Lower lobe of right lung (tissue), 2 donors: ENCODE measurements around the gene SKP1. TPM values are rescaled to one million over a fixed set of nuclear protein-coding genes. Genes with fewer than 3 reads are reported as not detected.
"Not testable (repeated sequence)": the region's sequence is repeated elsewhere in the genome, so short reads cannot be mapped to it uniquely, and the experiment has no call there.

Experiments used
- ATAC-seq, 2 donors: fragments of 200-7000 bp; cut with Tn5 transposase; one replicate each; pipeline ENCODE4 v1.9.1; 2020 to 2022; ENCODE audit warnings: mild to moderate bottlenecking in 2 of 2, moderate library complexity in 2 of 2
- DNase-seq: peaks from one replicate; pipeline ENCODE4 v3.0.0-alpha.2; 2020
- H3K27ac ChIP-seq: fragments of 200-600 bp; one replicate; pipeline ENCODE4 v1.8.0; 2022
- H3K27me3 ChIP-seq: fragments of 200-600 bp; one replicate; pipeline ENCODE4 v1.8.0; 2022; ENCODE audit warnings: low read depth
- H3K36me3 ChIP-seq: fragments of 200-600 bp; one replicate; pipeline ENCODE4 v1.8.0; 2022; ENCODE audit warnings: mild to moderate bottlenecking
- H3K4me1 ChIP-seq: fragments of 200-600 bp; one replicate; pipeline ENCODE4 v1.8.0; 2022
- H3K4me3 ChIP-seq: fragments of 200-600 bp; one replicate; pipeline ENCODE4 v1.8.0; 2022; ENCODE audit warnings: mild to moderate bottlenecking
- H3K9me3 ChIP-seq: fragments of 200-600 bp; one replicate; pipeline ENCODE4 v1.8.0; 2022
- intact Hi-C: fragments of 100-400 bp; cut with DNase I; formaldehyde crosslinking; loops from one replicate; pipeline ENCODE4 v1.11.0; 2022
- total RNA-seq: library from RNA; stranded (reverse); fragmentation: NEBNext Ultra II Directional; extraction: Animal tissue kit (Norgen Biotek cat#: 25700); gene quantifications from one replicate; pipeline ENCODE4 v1.2.1, GENCODE V29; 2021
- TF ChIP-seq, protein P1 (sequence below): fragments of 200-600 bp; IDR thresholded peaks from one replicate; pipeline ENCODE4 v1.8.0; 2022; ENCODE audit warnings: antibody characterized with exemption, mild to moderate bottlenecking
- donor health status: DM: no; HTN: yes; CAD: no; lungs with severe emphysema.

The SKP1 gene
- total RNA-seq, 1 donor from 2014 or later = 249 TPM

DNA sequence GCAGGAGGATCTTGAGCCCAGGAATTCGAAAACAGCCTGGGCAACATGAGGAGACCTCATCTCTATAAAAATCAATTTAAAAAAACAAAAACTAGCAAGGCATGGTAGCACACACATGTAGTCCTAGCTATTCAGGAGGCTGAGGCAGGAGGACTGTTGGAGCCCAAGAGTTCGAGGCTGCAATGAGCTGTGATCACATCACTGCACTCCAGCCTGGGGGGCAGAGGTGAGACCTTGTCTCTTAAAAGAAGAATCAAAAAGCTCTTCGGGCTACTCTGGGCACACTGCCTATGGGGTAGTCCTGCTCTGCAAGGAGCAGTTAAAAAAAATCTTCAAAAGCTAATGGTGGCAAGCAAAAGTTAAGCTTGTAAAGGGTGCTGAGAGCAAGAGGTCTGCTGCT lies 23.5 kb downstream of the SKP1 start:
- Histone ChIP-seq H3K4me3 (no peak overlapping the region), H3K27ac (no peak overlapping the region), H3K27me3 (no peaks in the 10 kb centered on the region), H3K4me1 (peaks cover 34% of the 10 kb centered on the region), H3K9me3 (no peaks in the 10 kb centered on the region), H3K36me3 (peaks cover 97% of the 10 kb centered on the region)
- ATAC-seq (no peak), DNase-seq (no peak)
- intact Hi-C loops = no loop called here
- TF ChIP-seq, protein P1, sequence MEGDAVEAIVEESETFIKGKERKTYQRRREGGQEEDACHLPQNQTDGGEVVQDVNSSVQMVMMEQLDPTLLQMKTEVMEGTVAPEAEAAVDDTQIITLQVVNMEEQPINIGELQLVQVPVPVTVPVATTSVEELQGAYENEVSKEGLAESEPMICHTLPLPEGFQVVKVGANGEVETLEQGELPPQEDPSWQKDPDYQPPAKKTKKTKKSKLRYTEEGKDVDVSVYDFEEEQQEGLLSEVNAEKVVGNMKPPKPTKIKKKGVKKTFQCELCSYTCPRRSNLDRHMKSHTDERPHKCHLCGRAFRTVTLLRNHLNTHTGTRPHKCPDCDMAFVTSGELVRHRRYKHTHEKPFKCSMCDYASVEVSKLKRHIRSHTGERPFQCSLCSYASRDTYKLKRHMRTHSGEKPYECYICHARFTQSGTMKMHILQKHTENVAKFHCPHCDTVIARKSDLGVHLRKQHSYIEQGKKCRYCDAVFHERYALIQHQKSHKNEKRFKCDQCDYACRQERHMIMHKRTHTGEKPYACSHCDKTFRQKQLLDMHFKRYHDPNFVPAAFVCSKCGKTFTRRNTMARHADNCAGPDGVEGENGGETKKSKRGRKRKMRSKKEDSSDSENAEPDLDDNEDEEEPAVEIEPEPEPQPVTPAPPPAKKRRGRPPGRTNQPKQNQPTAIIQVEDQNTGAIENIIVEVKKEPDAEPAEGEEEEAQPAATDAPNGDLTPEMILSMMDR = no peak

DNA sequence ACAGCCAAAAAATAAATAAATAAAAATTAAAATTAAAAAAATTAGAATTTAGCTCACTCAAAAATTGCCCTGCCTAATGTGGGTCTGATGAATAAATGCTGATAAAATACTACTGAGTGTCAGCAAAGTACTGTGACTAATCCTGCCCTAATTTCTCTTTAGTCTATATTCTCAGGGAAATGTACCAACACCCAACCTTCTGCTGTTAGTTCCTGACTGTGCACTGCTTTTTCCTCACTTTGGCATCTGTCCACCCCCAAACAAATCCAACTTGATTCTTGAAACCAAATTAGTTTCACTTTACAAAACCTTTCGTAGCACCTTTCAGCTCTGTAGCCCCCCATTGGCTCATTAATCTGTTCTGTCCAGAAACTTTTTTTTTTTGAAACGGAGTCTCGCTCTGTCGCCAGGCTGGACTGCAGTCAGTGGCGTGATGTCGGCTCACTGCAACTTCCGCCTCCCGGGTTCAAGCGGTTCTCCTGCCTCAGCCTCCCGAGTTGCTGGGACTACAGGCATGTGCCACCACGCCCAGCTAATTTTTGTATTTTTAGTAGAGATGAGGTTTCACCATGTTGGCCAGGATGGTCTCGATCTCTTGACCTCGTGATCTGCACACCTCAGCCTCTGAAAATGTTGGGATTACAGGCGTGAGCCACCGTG lies 24.4 kb downstream of the SKP1 start:
- H3K9me3 ChIP-seq, H3K27me3 ChIP-seq, H3K4me3 ChIP-seq, ATAC-seq, H3K27ac ChIP-seq, intact Hi-C loops, DNase-seq: not testable (repeated sequence)
- H3K36me3 ChIP-seq = peaks cover 97% of the 10 kb centered on the region
- H3K4me1 ChIP-seq = peaks cover 34% of the 10 kb centered on the region

DNA sequence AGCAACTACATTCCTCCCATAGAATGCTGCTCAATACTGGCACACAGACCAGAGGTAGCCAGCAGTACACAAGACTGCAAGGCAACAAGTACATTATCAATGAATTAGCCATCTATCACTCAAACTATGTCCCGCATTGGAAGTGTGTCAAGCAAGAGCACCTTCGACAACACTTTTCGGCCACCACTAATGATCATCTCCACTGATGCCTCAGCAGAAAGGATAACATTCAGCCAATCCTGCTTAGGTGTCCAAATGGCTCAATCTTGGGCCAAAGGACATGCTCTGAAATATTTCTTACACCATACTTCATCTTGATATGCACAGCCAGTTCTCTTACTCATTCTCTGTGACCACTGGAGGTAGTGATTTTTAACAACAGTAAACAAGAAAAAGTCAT lies 25.0 kb downstream of the SKP1 start:
- H3K36me3 ChIP-seq = peaks cover 97% of the 10 kb centered on the region
- DNase-seq (no peak), ATAC-seq (no peak)
- TF ChIP-seq, protein P1 = no peak
- no peak overlapping the region for H3K4me3 ChIP-seq
- H3K27ac ChIP-seq = no peak overlapping the region
- H3K27me3 ChIP-seq = no peaks in the 10 kb centered on the region
- no peaks in the 10 kb centered on the region for H3K9me3 ChIP-seq
- intact Hi-C loops = no loop called here
- peaks cover 39% of the 10 kb centered on the region for H3K4me1 ChIP-seq

DNA sequence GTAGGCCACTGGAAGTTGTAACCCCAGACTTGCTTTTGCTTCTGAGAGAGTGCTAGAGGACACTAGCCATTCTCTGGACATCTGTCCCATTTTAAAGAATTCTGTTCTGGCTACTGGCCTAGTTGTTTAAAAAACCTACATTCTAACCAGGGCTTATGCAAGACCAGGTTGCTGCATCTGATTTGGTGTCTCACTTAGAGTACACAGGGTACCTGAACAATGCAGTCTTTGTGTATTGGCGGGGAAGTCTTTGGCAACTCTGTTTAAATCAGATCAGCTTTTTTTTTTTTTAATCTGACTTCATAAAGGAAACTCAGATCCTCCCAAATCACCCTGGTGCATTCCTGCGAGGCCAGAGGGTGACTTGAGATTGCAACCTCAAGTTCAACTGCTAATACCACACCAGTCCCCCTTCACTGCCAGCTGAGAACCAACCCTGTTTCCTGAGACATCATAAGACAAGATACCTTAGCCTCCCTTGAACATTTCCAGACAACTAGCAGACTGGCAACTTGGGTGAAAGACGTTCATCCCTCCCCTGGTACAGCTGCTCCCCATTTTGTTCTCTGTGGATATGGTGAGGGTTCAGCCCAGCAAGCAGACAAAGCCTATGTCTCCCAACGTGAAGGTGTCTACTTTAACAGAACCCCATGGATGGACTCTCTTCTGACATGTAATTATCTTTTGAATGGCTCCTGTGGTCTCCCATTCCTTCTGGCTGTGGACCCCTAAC lies 27.0 kb downstream of the SKP1 start:
- Histone ChIP-seq H3K4me1 (peaks cover 52% of the 10 kb centered on the region), H3K36me3 (peaks cover 97% of the 10 kb centered on the region), H3K27me3 (no peaks in the 10 kb centered on the region), H3K4me3 (no peak overlapping the region), H3K27ac (no peak overlapping the region), H3K9me3 (no peaks in the 10 kb centered on the region)
- TF ChIP-seq, protein P1 = no peak
- no peak for ATAC-seq
- no peak for DNase-seq
- intact Hi-C loops = no loop called here

DNA sequence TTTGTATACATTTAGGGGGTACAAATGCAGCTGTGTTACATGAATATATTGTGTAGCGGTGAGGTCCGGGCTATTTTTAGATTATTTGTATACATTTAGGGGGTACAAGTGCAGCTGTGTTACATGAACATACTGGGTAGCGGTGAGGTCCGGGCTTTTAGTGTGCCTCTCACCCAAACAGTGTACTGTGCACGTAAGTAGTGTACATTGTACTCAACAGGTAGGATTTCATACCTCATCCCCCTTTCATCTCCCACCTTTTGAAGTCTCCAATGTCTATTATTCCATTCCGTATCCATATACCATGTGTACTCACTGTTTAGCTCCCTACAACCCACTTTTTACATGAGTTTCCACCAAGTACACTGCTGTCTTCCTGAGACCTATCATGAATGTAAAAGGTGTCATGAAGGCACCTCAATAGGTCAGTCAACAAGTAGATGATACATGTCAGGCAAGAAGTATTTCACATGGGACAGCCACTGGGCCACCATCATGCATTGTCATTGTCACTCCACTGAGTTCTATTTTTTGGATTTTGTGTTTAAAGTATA lies 27.7 kb downstream of the SKP1 start:
- TF ChIP-seq, protein P1 = no peak
- Histone ChIP-seq H3K27ac (no peak overlapping the region), H3K27me3 (no peaks in the 10 kb centered on the region), H3K4me3 (no peak overlapping the region), H3K9me3 (no peaks in the 10 kb centered on the region), H3K36me3 (peaks cover 97% of the 10 kb centered on the region), H3K4me1 (peaks cover 52% of the 10 kb centered on the region)
- ATAC-seq (no peak), DNase-seq (no peak)
- intact Hi-C loops = no loop called here

DNA sequence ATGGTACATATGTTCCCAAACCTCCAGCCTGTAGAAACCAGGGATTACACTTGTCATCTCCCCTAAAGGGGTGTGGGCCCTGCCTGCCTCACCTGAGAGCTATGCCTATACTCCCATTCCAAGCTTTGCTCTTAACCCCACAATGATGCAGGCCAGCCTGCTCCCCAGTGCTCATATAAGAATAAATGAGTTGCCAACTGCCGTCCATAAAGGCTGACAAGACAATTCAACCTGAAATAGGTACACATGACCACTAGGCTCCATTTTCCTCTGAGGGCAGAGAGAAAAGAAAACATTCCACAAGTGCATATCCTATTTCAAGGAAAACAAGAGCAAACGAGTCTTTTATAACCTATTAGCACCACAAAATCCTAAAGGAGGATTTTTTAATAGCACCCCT lies 28.4 kb downstream of the SKP1 start:
- TF ChIP-seq, protein P1 = no peak
- intact Hi-C loops = no loop called here
- H3K4me3 ChIP-seq = no peak overlapping the region
- H3K4me1 ChIP-seq = peaks cover 52% of the 10 kb centered on the region
- H3K9me3 ChIP-seq = no peaks in the 10 kb centered on the region
- H3K36me3 ChIP-seq = peaks cover 97% of the 10 kb centered on the region
- ATAC-seq (no peak), DNase-seq (no peak)
- H3K27me3 ChIP-seq = no peaks in the 10 kb centered on the region
- no peak overlapping the region for H3K27ac ChIP-seq
